GM23338 (cell line): ENCODE data around the gene XKR7. TPM values are rescaled to one million over a fixed set of nuclear protein-coding genes. Genes with fewer than 3 reads are reported as not detected.

Experiments
- ATAC-seq: fragments of 200-7000 bp; cut with Tn5 transposase; 3 replicates; pipeline ENCODE4 v1.9.1; 2020
- DNase-seq: peaks from one replicate; pipeline ENCODE4 v3.0.0-alpha.2; 2015; ENCODE audit warnings: low spot score
- H2AFZ ChIP-seq: fragments of 200-600 bp; sonication (generic); 2 replicates; pipeline ENCODE4 v1.8.0; 2016; ENCODE audit warnings: antibody characterized with exemption, mild to moderate bottlenecking, moderate library complexity
- H3F3A ChIP-seq: fragments of 200-600 bp; sonication (generic); replicated peaks from 2 replicates; pipeline ENCODE4 v1.8.0; 2017; ENCODE audit warnings: antibody characterized with exemption, mixed run types, low read depth
- H3K27ac ChIP-seq: fragments of 200-600 bp; sonication (generic); 2 replicates; pipeline ENCODE4 v1.6.1; 2016; ENCODE audit warnings: low read depth
- H3K27me3 ChIP-seq: fragments of 200-600 bp; sonication (generic); 2 replicates; pipeline ENCODE4 v1.8.0; 2016; ENCODE audit warnings: mild to moderate bottlenecking, mixed run types, moderate library complexity; ENCODE audit not compliant: insufficient read depth
- H3K36me3 ChIP-seq: fragments of 200-600 bp; sonication (generic); 2 replicates; pipeline ENCODE4 v1.8.0; 2016; ENCODE audit warnings: mild to moderate bottlenecking; ENCODE audit not compliant: insufficient read depth
- H3K4me1 ChIP-seq: fragments of 200-600 bp; sonication (generic); 2 replicates; pipeline ENCODE4 v1.8.0; 2016; ENCODE audit warnings: mild to moderate bottlenecking, moderate library complexity; ENCODE audit not compliant: insufficient read depth
- H3K4me2 ChIP-seq: fragments of 200-600 bp; sonication (generic); 2 replicates; pipeline ENCODE4 v1.7.1; 2017; ENCODE audit warnings: mixed run types
- H3K4me3 ChIP-seq: fragments of 200-600 bp; sonication (generic); 2 replicates; pipeline ENCODE4 v1.6.1; 2016; ENCODE audit warnings: mixed run types
- H3K79me2 ChIP-seq: fragments of 200-600 bp; sonication (generic); replicated peaks from 2 replicates; pipeline ENCODE4 v1.8.0; 2017; ENCODE audit warnings: mild to moderate bottlenecking; ENCODE audit not compliant: insufficient read depth
- H3K9me2 ChIP-seq: fragments of 200-600 bp; sonication (generic); 2 replicates; pipeline ENCODE4 v1.8.0; 2017; ENCODE audit not compliant: insufficient read depth
- H4K20me1 ChIP-seq: fragments of 200-600 bp; sonication (generic); replicated peaks from 2 replicates; pipeline ENCODE4 v1.8.0; 2017; ENCODE audit warnings: mild to moderate bottlenecking; ENCODE audit not compliant: insufficient read depth
- H3K27ac Mint-ChIP-seq: 2 replicates; pipeline ENCODE4 v1.8.0; 2020; ENCODE audit warnings: inconsistent platforms, mild to moderate bottlenecking, moderate library complexity, mixed read lengths
- H3K27me3 Mint-ChIP-seq: 3 replicates; pipeline ENCODE4 v1.8.0; 2022; ENCODE audit warnings: low read depth, mild to moderate bottlenecking, moderate library complexity, mixed read lengths, inconsistent platforms; ENCODE audit not compliant: insufficient read depth, poor library complexity
- H3K36me3 Mint-ChIP-seq: 3 replicates; pipeline ENCODE4 v1.8.0; 2021; ENCODE audit warnings: low read depth, mild to moderate bottlenecking, inconsistent platforms, moderate library complexity, mixed read lengths
- H3K4me1 Mint-ChIP-seq: 3 replicates; pipeline ENCODE4 v1.8.0; 2020; ENCODE audit warnings: mild to moderate bottlenecking, inconsistent platforms, mixed read lengths
- H3K4me3 Mint-ChIP-seq: 3 replicates; pipeline ENCODE4 v1.8.0; 2021; ENCODE audit warnings: moderate library complexity, mild to moderate bottlenecking, inconsistent platforms, mixed read lengths
- H3K9me3 Mint-ChIP-seq: 3 replicates; pipeline ENCODE4 v1.8.0; 2020; ENCODE audit warnings: moderate library complexity, mild to moderate bottlenecking, inconsistent platforms, mixed read lengths
- CREB1 ChIP-seq: fragments of 250-450 bp; sonication (Bioruptor Pico); IDR thresholded peaks from 2 replicates; pipeline ENCODE4 v1.5.0; 2020; ENCODE audit warnings: low read depth, mild to moderate bottlenecking, moderate library complexity
- EZH2 ChIP-seq: fragments of 200-600 bp; sonication (generic); IDR thresholded peaks from one replicate; pipeline ENCODE4 v1.8.0; 2017; ENCODE audit warnings: antibody characterized with exemption, mild to moderate bottlenecking, low read depth; ENCODE audit not compliant: unreplicated experiment
- EZH2phosphoT487 ChIP-seq: fragments of 200-600 bp; sonication (generic); IDR thresholded peaks from one replicate; pipeline ENCODE4 v1.8.1; 2018; ENCODE audit warnings: antibody characterized with exemption; ENCODE audit not compliant: unreplicated experiment
- JUNB ChIP-seq: IDR thresholded peaks from one replicate; pipeline ENCODE4 v1.6.1; 2016; ENCODE audit warnings: antibody characterized with exemption; ENCODE audit not compliant: unreplicated experiment
- NANOG ChIP-seq: IDR thresholded peaks from 2 replicates; pipeline ENCODE4 v1.6.1; 2016; ENCODE audit warnings: antibody characterized with exemption, borderline replicate concordance
- POLR2AphosphoS5 ChIP-seq: IDR thresholded peaks from 2 replicates; pipeline ENCODE4 v1.6.1; 2016; ENCODE audit warnings: antibody characterized with exemption, low read depth
- STAT1 ChIP-seq: IDR thresholded peaks from one replicate; pipeline ENCODE4 v1.6.1; 2016; ENCODE audit warnings: antibody characterized with exemption; ENCODE audit not compliant: unreplicated experiment
- ZNF114 ChIP-seq: fragments of 250-450 bp; sonication (Bioruptor Pico); IDR thresholded peaks from 2 replicates; pipeline ENCODE4 v1.5.0; 2020; ENCODE audit warnings: mild to moderate bottlenecking, moderate library complexity
- ZNF331 ChIP-seq: fragments of 250-450 bp; sonication (Bioruptor Pico); IDR thresholded peaks from 2 replicates; pipeline ENCODE4 v1.5.0; 2020; ENCODE audit warnings: low read depth, mild to moderate bottlenecking, moderate library complexity
- polyA plus RNA-seq: library from polyadenylated mRNA; unstranded; fragments of >200 nt; fragmentation: Nextera tagmentation; extraction: Ambion mirVana; gene quantifications from 2 replicates; pipeline ENCODE4 v1.2.1, GENCODE V29; 2016
- total RNA-seq: library from RNA; depleted of rRNA; stranded (reverse); fragments of >200 nt; shearing (Covaris generic); gene quantifications from 2 replicates; pipeline ENCODE4 v1.2.3, GENCODE V29; 2014
- TF ChIP-seq, protein P1 (sequence below), 2 experiments: fragments of 200-600 bp in 1 of 2; sonication (generic) in 1 of 2; conservative IDR thresholded peaks; 2 replicates each; pipeline versions ENCODE4 v1.5.1 to v1.6.1; 2016 to 2017; ENCODE audit warnings: antibody characterized with exemption in 2 of 2, low read depth in 2 of 2, mild to moderate bottlenecking in 2 of 2, moderate library complexity in 1 of 2
- TF ChIP-seq, protein P2 (sequence below): IDR thresholded peaks from one replicate; pipeline ENCODE4 v1.6.1; 2018; ENCODE audit warnings: antibody characterized with exemption; ENCODE audit not compliant: unreplicated experiment
- TF ChIP-seq, protein P3 (sequence below): IDR thresholded peaks from 2 replicates; pipeline ENCODE4 v1.6.1; 2016; ENCODE audit warnings: antibody characterized with exemption
- TF ChIP-seq, protein P4 (sequence below): fragments of 250-450 bp; sonication (Bioruptor Pico); IDR thresholded peaks from 2 replicates; pipeline ENCODE4 v1.5.0; 2020; ENCODE audit warnings: mild to moderate bottlenecking, moderate library complexity

The XKR7 gene
- total and polyA plus RNA-seq, 2 experiments from 2014 or later = 0.61 to 3.9 TPM

DNA sequence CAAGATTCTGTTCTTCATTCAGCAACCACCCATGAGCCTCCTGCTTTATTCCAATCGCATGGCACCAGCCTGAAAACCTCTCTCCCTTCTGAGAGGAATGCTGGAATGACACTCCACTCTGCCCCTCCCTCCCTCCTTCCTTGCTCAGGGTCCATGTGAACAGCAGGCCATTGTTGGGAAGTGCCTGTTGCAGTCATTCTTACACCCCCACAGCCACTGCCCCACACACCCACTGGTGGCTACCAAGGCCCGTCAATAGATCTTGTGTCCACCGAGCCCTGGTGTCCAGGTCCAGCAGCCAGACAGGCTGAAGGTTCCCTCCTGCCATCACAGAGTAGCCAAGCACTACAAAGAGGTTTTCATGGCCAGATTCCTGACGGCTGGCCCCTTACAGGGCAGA, 22.6 kb upstream of the XKR7 start:
- Mint-ChIP-seq H3K27me3 (peaks cover 2% of the 10 kb centered on the region), H3K36me3 (peaks cover 60% of the 10 kb centered on the region), H3K4me1 (no peaks in the 10 kb centered on the region), H3K4me3 (no peak overlapping the region), H3K27ac (no peak overlapping the region), H3K9me3 (peaks cover 7% of the 10 kb centered on the region; the same call in 2 of the 3 replicates)
- Histone ChIP-seq H3F3A (peaks cover 6% of the 10 kb centered on the region), H3K36me3 (peaks cover 41% of the 10 kb centered on the region), H3K27ac (no peak overlapping the region), H3K4me3 (no peak overlapping the region), H3K4me1 (no peaks in the 10 kb centered on the region; the same call in 1 of the 2 replicates), H3K79me2 (peaks cover 19% of the 10 kb centered on the region), H2AFZ (no peak overlapping the region), H4K20me1 (peaks cover 55% of the 10 kb centered on the region), H3K9me2 (no peaks in the 10 kb centered on the region), H3K4me2 (no peak overlapping the region), H3K27me3 (no peaks in the 10 kb centered on the region)
- DNase-seq (no peak), ATAC-seq (no peak)
- TF ChIP-seq, protein P1, sequence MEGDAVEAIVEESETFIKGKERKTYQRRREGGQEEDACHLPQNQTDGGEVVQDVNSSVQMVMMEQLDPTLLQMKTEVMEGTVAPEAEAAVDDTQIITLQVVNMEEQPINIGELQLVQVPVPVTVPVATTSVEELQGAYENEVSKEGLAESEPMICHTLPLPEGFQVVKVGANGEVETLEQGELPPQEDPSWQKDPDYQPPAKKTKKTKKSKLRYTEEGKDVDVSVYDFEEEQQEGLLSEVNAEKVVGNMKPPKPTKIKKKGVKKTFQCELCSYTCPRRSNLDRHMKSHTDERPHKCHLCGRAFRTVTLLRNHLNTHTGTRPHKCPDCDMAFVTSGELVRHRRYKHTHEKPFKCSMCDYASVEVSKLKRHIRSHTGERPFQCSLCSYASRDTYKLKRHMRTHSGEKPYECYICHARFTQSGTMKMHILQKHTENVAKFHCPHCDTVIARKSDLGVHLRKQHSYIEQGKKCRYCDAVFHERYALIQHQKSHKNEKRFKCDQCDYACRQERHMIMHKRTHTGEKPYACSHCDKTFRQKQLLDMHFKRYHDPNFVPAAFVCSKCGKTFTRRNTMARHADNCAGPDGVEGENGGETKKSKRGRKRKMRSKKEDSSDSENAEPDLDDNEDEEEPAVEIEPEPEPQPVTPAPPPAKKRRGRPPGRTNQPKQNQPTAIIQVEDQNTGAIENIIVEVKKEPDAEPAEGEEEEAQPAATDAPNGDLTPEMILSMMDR (conservative IDR thresholded peaks at IDR 0.05; ENCODE audit: low read depth in 2 of 2) = no peak
- TF ChIP-seq NANOG (no peak), STAT1 (no peak), CREB1 (CRISPR knock-in tag) (no peak), EZH2phosphoT487 (no peak), EZH2 (no peak), ZNF114 (CRISPR knock-in tag) (no peak), POLR2AphosphoS5 (no peak), JUNB (no peak), ZNF331 (CRISPR knock-in tag) (no peak)
- TF ChIP-seq, protein P2, sequence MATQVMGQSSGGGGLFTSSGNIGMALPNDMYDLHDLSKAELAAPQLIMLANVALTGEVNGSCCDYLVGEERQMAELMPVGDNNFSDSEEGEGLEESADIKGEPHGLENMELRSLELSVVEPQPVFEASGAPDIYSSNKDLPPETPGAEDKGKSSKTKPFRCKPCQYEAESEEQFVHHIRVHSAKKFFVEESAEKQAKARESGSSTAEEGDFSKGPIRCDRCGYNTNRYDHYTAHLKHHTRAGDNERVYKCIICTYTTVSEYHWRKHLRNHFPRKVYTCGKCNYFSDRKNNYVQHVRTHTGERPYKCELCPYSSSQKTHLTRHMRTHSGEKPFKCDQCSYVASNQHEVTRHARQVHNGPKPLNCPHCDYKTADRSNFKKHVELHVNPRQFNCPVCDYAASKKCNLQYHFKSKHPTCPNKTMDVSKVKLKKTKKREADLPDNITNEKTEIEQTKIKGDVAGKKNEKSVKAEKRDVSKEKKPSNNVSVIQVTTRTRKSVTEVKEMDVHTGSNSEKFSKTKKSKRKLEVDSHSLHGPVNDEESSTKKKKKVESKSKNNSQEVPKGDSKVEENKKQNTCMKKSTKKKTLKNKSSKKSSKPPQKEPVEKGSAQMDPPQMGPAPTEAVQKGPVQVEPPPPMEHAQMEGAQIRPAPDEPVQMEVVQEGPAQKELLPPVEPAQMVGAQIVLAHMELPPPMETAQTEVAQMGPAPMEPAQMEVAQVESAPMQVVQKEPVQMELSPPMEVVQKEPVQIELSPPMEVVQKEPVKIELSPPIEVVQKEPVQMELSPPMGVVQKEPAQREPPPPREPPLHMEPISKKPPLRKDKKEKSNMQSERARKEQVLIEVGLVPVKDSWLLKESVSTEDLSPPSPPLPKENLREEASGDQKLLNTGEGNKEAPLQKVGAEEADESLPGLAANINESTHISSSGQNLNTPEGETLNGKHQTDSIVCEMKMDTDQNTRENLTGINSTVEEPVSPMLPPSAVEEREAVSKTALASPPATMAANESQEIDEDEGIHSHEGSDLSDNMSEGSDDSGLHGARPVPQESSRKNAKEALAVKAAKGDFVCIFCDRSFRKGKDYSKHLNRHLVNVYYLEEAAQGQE = no peak
- TF ChIP-seq, protein P3, sequence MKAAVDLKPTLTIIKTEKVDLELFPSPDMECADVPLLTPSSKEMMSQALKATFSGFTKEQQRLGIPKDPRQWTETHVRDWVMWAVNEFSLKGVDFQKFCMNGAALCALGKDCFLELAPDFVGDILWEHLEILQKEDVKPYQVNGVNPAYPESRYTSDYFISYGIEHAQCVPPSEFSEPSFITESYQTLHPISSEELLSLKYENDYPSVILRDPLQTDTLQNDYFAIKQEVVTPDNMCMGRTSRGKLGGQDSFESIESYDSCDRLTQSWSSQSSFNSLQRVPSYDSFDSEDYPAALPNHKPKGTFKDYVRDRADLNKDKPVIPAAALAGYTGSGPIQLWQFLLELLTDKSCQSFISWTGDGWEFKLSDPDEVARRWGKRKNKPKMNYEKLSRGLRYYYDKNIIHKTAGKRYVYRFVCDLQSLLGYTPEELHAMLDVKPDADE = no peak
- TF ChIP-seq, protein P4, sequence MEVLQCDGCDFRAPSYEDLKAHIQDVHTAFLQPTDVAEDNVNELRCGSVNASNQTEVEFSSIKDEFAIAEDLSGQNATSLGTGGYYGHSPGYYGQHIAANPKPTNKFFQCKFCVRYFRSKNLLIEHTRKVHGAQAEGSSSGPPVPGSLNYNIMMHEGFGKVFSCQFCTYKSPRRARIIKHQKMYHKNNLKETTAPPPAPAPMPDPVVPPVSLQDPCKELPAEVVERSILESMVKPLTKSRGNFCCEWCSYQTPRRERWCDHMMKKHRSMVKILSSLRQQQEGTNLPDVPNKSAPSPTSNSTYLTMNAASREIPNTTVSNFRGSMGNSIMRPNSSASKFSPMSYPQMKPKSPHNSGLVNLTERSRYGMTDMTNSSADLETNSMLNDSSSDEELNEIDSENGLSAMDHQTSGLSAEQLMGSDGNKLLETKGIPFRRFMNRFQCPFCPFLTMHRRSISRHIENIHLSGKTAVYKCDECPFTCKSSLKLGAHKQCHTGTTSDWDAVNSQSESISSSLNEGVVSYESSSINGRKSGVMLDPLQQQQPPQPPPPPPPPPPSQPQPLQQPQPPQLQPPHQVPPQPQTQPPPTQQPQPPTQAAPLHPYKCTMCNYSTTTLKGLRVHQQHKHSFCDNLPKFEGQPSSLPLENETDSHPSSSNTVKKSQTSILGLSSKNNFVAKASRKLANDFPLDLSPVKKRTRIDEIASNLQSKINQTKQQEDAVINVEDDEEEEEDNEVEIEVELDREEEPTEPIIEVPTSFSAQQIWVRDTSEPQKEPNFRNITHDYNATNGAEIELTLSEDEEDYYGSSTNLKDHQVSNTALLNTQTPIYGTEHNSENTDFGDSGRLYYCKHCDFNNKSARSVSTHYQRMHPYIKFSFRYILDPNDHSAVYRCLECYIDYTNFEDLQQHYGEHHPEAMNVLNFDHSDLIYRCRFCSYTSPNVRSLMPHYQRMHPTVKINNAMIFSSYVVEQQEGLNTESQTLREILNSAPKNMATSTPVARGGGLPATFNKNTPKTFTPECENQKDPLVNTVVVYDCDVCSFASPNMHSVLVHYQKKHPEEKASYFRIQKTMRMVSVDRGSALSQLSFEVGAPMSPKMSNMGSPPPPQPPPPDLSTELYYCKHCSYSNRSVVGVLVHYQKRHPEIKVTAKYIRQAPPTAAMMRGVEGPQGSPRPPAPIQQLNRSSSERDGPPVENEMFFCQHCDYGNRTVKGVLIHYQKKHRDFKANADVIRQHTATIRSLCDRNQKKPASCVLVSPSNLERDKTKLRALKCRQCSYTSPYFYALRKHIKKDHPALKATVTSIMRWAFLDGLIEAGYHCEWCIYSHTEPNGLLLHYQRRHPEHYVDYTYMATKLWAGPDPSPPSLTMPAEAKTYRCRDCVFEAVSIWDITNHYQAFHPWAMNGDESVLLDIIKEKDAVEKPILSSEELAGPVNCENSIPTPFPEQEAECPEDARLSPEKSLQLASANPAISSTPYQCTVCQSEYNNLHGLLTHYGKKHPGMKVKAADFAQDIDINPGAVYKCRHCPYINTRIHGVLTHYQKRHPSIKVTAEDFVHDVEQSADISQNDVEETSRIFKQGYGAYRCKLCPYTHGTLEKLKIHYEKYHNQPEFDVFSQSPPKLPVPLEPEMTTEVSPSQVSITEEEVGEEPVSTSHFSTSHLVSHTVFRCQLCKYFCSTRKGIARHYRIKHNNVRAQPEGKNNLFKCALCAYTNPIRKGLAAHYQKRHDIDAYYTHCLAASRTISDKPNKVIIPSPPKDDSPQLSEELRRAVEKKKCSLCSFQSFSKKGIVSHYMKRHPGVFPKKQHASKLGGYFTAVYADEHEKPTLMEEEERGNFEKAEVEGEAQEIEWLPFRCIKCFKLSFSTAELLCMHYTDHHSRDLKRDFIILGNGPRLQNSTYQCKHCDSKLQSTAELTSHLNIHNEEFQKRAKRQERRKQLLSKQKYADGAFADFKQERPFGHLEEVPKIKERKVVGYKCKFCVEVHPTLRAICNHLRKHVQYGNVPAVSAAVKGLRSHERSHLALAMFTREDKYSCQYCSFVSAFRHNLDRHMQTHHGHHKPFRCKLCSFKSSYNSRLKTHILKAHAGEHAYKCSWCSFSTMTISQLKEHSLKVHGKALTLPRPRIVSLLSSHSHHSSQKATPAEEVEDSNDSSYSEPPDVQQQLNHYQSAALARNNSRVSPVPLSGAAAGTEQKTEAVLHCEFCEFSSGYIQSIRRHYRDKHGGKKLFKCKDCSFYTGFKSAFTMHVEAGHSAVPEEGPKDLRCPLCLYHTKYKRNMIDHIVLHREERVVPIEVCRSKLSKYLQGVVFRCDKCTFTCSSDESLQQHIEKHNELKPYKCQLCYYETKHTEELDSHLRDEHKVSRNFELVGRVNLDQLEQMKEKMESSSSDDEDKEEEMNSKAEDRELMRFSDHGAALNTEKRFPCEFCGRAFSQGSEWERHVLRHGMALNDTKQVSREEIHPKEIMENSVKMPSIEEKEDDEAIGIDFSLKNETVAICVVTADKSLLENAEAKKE (CRISPR knock-in tag) = no peak
